HG03066 (cell line): ENCODE data around the gene NXPH4.

Experiments
- ATAC-seq: cut with Tn5 transposase; IDR thresholded peaks from one replicate; pipeline ENCODE4 v1.9.1; 2021; ENCODE audit warnings: low read depth; ENCODE audit not compliant: unreplicated experiment

NXPH4 gene

DNA sequence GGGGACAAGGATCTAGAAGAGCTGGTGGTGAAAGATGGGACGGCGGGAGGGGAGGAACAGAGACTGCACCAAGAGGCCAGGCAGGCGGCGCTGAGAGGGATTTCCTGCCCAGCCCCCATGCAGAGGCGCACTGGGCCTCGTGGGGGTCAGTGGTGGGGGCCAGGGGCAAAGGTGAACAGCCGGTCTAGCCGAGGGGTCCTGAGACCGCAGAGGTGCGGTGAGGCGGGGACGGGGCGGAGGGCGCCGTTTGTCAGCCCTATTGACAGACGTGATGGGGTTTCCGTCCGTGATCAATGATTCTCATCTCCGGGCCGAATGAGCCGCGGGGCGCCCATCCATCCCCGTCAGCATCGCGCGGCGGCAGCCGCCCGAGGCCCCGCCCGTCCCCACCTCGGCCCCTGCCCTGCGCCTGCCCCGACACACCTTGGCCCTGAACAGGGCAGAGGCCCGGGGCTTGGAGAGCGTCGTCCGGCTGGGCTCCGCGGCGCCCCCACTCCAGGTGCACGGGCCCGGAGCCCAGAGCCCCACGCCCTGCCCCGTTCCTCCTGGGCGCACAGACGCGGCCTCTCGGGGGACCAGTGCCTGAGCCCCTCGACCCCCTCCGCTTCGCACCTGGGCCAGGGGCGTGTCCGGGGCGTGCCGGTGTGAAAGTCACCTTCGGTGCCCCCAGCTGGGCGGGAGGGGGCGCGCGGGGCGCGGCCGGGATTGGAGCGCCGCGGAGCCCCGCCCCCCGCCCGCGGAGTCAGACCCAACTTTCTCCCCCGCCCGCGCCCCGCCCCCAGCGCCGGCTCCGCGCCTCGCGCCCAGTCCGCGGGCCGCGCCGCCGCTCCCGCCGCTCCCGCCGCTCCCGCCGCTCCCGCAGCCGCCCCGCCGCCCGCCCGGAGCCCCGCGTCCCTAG is at the start of gene NXPH4:
NXPH4 (plus strand) TSS at position 781 of the 898 bp plus-strand sequence. CDS start 176 bp downstream, outside the sequence.
- ATAC-seq = no peak

DNA sequence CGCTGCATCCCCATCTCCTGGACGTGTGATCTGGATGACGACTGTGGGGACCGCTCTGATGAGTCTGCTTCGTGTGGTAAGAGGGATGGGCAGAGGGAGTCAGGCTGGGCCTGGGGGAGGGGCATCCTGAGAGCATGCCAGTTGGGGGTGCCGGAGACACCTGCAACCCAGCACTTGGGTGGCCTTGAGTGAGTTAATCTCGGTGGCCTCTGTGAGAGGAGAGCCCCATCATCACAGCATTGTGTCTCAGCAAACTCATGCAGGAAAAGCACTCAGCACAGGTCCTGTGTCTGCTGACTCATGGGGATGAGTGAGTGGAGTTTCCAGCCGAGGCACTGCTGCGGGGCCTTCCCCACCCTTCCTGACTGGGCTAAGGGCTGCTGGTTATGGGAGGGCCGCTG is 49.6 kb upstream of the NXPH4 start:
- no peak for ATAC-seq

DNA sequence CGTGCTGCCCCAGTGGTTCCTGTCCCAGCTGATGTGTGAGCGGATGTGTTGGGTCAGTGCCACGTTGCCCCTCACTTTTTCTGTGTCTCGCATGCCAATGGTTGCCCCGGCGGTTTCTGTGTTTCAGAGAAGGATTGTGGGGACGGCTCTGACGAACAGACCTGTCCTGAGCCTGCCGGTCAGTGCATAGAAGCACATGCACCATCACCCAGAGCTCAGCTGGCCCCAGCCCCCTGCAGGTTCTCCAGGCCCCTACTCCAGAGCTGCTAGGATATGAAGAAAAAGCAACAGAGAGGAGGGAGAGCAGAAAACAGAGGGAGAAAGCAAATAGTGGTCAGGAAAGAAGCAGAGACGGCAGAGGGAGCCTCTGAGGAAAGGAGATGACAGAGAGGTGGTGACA is 48.5 kb upstream of the NXPH4 start:
- no peak for ATAC-seq

DNA sequence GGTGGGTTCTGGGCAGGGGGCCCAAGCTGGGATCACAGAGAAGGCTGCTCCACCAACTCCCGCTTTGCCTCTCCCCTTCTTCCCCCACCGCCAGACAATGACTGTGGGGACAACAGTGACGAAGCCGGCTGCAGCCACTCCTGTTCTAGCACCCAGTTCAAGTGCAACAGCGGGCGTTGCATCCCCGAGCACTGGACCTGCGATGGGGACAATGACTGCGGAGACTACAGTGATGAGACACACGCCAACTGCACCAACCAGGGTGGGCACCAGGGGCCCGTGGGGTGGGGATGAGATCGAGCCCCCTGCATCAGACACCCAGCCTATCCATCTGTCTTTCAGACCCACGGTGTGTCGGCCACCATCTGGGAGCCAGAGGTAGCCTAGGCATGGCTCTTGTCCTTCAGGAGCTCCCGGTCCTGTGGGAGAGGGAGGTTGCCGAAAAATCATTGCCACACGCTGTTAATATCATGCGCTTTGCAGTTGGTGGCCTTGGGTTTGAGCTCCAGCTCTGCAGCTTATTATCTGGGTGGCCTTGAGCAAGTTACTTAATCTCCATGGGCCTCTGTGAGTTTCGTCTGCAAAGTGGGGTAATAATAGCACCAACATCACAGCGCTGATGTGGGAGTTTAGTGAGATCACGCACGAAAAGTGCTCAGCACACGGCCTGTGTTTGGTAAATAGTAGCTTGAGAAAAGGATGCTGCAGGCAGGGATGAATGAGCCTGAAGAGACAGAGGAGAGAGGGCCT is 47.4 kb upstream of the NXPH4 start:
- no peak for ATAC-seq

DNA sequence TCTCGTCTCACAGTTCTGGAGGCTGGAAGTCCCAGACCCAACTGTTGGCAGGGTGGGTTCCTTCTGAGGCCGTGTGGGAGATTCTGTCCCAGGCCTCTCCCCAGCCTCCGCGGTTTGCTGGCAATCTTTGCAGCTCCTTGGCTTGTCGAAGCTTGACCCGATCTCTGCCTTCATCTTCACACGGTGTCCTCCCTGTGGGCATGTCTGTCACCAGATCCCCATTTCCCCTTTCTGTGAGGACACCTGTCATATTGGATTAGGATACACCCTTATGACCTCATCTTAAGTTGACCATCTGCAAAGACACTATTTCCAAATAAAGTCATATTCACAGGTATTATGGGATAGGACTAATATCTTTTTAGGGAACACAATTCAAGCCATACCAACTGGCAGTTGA is 46.6 kb upstream of the NXPH4 start:
- no peak for ATAC-seq

DNA sequence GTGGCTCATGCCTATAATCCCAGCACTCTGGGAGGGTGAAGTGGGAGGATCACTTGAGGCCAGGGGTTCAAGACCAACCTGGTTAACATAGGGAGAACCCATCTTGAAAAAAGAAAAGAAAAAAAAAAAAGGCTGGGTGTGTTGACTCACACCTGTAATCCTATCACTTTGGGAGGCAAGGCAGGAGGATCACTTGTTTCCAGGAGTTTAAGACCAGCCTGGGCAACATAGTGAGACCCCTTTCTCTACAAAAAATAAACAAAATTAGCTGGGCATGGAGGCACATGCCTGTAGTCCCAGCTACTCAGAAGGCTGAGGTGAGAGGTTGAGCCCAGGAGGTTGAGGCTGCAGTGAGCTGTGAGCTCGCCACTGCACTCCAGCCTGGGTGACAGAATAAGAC is 46.2 kb upstream of the NXPH4 start:
- ATAC-seq = no peak

DNA sequence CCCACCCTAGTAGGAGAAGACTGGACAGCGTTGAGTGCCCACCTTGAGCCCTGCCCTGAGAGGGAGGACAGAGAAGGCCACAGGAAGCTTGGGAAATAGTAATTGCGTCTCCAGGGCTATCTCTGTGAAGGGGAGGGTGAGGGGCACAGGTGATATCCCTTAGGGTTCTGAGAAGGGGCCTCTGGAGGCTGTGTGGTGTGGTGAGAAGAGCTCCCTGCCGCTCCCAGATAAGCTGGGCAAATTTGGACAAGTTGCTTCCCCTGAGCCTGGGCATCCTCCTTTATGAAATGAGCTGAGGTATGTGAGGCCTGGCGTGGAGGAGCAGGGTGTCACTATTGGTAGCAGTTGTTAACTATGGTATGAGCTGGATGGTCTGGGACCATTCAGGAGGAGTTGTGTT is 45.7 kb upstream of the NXPH4 start:
- no peak for ATAC-seq

DNA sequence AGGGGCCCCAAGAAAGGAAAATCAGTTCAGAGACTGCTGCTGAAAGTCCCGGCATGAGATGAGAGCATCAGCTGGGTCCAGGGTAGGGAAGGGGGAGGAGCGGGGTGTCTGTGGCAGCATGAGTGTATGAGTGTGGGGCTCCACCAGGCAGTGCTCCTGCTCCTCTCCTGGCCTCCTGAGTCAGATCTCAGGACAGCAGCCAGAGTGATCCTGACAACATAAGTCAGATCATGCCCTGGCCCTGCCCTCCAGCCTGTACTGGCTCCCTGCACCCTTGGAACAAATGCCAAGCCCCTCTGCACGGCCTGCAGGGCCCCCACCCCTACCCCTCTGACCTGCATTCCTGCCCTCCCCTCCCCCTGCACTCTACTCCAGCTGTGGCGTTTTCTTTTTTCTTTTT is 44.9 kb upstream of the NXPH4 start:
- no peak for ATAC-seq

DNA sequence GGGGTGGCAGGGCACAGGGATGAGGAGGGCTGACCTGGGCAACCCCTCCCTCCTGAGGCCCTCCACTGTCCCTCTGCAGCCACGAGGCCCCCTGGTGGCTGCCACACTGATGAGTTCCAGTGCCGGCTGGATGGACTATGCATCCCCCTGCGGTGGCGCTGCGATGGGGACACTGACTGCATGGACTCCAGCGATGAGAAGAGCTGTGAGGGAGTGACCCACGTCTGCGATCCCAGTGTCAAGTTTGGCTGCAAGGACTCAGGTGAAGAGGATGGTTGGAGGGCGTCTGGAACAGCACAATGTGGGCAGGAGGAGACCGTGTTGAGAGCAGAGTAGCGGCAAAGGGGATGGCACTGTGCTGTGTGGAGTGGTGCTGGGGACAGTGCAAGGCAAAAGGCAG is 43.5 kb upstream of the NXPH4 start:
- ATAC-seq = no peak

DNA sequence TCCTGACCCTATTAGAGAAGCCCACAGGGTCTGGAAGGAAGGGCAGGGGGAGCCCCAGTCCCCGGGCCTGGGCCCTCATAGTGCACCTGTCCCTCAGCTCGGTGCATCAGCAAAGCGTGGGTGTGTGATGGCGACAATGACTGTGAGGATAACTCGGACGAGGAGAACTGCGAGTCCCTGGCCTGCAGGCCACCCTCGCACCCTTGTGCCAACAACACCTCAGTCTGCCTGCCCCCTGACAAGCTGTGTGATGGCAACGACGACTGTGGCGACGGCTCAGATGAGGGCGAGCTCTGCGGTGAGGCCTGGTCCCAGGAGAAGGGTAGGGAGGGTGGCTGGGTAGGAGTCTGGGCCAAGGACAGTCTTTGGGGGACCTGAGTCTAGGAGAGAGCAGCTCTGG is 42.9 kb upstream of the NXPH4 start:
- no peak for ATAC-seq

DNA sequence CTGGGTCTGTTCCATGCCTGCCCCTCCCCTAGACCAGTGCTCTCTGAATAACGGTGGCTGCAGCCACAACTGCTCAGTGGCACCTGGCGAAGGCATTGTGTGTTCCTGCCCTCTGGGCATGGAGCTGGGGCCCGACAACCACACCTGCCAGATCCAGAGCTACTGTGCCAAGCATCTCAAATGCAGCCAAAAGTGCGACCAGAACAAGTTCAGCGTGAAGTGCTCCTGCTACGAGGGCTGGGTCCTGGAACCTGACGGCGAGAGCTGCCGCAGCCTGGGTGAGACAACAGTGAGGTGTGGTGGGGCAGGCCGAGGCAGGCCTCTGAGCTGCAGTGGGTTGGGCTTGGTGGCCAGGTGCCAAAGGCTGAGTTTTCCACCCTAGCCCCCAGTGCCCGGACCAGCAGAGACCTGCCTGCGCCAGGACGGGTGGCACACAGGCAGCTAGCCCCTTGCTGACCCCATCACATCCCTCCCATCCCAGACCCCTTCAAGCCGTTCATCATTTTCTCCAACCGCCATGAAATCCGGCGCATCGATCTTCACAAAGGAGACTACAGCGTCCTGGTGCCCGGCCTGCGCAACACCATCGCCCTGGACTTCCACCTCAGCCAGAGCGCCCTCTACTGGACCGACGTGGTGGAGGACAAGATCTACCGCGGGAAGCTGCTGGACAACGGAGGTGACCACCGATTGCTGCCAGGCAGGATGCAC is 41.0 kb upstream of the NXPH4 start:
- no peak for ATAC-seq

DNA sequence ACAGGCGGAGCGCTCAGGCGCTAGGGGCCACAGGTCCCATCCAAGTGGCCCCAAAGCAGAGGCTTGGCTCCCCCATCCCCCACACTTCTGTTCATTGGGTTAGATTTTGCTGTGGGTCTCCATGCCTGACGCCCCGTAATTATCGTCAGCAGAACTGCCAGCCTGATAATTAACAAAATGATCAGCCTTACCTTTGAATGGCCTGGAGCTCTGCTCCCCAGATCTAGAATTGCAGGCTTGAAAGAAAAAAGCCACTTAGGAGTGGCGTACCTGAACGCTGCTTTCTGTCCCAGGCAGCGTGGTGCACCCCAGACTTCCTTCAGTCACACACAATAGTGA is 40.5 kb upstream of the NXPH4 start:
- ATAC-seq = no peak

DNA sequence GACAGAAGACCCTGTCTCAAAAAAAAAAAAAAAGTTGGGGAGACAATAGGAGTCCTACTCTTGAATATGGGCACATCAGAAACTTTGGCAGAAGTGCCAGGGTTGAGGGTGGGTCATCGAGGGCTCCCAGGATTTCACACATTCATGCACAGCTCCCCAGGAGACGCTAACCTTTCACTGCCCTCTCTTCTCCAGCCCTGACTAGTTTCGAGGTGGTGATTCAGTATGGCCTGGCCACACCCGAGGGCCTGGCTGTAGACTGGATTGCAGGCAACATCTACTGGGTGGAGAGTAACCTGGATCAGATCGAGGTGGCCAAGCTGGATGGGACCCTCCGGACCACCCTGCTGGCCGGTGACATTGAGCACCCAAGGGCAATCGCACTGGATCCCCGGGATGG is 39.7 kb upstream of the NXPH4 start:
- ATAC-seq = no peak

DNA sequence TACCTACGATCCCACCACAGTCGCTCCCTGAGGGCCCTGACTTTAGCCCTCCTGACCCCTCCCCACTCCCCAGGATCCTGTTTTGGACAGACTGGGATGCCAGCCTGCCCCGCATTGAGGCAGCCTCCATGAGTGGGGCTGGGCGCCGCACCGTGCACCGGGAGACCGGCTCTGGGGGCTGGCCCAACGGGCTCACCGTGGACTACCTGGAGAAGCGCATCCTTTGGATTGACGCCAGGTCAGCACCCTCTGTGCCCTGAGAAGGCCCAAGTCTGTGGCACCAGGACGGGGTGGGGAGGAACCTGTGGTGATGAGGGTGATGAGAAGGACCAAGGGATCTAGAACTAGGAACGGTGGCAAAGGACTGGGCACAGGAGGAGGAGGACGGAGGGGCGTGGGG is 39.2 kb upstream of the NXPH4 start:
- no peak for ATAC-seq

DNA sequence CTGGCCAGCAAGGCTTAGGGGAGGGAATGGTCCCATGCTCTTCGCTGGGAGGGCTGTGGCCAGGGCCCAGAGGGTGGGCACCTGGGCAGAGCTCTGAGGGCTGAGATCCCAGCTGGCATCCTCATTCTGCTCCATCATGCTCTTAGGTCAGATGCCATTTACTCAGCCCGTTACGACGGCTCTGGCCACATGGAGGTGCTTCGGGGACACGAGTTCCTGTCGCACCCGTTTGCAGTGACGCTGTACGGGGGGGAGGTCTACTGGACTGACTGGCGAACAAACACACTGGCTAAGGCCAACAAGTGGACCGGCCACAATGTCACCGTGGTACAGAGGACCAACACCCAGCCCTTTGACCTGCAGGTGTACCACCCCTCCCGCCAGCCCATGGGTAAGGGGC is 38.4 kb upstream of the NXPH4 start:
- no peak for ATAC-seq

DNA sequence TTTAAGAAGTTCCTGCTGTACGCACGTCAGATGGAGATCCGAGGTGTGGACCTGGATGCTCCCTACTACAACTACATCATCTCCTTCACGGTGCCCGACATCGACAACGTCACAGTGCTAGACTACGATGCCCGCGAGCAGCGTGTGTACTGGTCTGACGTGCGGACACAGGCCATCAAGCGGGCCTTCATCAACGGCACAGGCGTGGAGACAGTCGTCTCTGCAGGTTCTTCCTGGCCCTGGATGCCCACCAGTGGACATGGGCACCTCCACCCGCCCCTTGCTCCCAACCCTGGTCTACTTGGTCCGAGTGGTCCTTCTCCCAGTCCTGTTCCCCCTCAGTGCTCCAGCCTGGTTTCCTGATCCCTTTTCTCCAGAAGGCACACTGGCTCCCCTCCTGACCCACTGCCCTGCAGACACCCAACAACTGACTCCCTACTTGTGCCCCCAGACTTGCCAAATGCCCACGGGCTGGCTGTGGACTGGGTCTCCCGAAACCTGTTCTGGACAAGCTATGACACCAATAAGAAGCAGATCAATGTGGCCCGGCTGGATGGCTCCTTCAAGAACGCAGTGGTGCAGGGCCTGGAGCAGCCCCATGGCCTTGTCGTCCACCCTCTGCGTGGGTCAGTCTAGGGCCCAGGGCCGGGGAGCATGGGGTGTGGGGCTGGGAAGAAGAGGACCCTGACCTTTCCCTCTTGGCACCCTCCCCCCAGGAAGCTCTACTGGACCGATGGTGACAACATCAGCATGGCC is 37.1 kb upstream of the NXPH4 start:
- ATAC-seq = no peak

DNA sequence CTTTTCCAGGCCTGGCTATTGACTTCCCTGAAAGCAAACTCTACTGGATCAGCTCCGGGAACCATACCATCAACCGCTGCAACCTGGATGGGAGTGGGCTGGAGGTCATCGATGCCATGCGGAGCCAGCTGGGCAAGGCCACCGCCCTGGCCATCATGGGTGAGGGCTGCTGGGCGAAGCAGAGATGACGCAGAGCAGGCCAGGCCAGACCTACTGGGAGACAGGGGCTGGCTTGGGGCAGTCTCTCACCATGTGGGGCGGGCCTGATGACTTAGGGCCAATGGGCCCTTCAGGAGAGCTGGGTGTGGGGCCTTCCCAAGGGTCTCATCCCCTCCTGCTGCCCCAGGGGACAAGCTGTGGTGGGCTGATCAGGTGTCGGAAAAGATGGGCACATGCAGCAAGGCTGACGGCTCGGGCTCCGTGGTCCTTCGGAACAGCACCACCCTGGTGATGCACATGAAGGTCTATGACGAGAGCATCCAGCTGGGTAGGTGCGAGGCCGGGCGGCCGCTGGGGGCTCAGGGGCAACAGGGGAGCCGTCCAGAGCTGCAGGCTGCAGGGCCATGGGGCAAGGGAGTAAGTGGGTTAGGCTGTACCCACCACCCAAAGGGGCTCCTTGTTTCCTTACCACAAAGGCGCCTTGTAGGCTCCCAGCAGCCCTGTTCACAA is 36.1 kb upstream of the NXPH4 start:
- ATAC-seq = no peak

DNA sequence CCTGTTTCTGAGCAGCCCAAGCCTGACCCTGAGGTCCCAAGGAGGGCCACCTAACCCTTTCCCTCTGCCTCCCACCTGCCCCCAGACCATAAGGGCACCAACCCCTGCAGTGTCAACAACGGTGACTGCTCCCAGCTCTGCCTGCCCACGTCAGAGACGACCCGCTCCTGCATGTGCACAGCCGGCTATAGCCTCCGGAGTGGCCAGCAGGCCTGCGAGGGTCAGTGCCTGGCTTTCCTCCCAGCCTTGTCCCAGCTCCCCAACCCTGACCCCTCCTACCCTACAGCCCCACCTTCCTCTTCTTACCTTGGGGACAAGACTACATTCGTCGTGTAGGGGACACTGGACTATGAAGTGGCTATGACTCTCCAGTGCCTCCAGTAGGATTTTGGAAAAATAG is 35.5 kb upstream of the NXPH4 start:
- no peak for ATAC-seq

DNA sequence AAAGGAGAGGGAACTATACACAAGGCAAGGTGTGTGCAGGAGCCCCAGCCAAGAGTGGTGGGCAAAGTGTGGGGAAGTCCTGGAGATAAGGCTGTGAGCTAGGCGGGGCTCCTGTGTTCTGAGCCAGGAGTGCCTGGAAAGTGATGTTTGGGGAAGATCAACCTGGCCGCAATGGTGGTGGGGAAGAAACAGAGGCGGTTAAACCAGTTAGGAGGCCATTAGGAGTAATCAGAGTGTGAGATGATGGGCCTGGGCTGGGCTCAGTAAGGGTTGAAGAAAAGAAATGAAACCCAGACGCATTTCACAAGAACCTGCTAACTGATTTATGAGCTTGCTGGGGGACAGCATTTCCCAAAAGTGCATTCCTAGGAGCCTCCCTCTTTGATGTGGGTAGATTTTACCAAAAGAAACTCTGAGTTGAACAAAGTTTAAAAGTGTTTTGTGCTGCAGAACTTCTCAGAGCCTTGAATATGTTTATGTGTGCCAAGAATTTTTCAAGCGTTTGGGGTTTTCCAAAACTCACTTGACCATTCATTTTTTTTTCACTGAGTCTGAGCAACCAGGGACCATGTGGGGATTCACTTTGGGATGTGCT is 34.9 kb upstream of the NXPH4 start:
- ATAC-seq = no peak
